GM19043 (cell line): ENCODE results near the gene NUP50.
"Not testable (repeated sequence)": the region's sequence is repeated elsewhere in the genome, so short reads cannot be mapped to it uniquely, and the experiment has no call there.

Source experiments
- ATAC-seq: cut with Tn5 transposase; IDR thresholded peaks from one replicate; pipeline ENCODE4 v1.9.1; 2021; ENCODE audit warnings: low read depth; ENCODE audit not compliant: unreplicated experiment

The NUP50 gene

DNA sequence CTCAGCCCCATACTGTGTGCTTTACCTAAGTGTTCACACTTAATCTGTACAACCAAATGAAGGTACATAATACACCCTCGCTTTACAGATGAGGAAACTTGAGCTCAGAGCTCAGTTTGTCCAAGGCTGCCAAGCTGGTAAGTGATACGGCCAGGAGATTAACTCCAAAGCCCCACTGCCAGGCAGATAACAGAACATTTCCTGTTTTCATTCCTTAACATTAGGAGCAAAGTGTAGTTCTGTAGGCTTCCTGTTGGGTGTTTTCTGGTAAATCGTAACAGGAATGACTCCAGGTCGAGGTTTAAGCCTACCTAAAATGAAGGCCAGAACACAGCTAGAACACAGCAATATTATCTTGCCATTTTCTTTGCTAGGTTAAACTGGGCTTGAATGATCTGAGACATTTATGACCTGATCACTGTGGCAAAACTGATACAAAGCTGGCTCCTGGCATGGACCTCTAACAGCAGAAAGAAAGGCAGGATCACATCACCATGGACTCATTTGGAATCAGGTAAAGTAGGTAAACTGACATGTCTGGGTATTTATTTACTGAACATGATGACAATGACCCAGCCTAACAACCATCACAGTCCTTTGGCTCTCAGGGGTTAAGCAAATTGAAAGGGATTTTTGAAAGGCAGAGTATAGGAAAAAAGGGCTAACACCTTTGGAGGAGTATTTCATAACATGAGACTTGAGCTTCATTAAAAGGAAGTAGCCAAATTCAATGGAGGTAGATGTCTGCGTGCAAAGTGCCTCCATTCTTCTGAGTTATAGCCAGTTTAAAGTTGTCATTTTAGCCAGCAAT is 3.9 kb upstream of the NUP50 start:
- ATAC-seq = no peak

DNA sequence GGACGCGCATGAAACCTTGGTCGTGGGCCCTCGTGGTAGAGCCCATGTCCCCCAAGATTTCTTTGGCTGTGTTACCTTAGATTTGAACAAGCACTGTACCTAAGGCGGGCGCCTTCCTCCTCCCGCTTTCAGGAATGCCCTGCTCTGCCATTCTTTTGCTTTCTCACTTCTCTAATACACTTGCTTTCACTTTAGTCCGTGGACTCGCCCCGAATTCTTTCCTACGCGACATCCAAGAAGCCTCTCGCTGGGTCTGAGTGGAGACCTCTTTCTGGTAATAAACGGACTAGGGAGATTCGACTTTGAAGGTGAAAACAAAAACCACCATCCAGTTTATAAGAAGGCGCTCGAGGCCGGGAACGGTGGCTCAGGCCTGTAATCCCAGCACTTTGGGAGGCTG is 1.2 kb upstream of the NUP50 start:
- no peak for ATAC-seq

- ATAC-seq = no peak
These were observed 650 bp upstream of the NUP50 start for GRCh38 chr22:45163099-45163450.

- no peak for ATAC-seq
These were observed 754 bp downstream of the NUP50 start for GRCh38 chr22:45164270-45165088.

- no peak for ATAC-seq
These were observed 3.2 kb downstream of the NUP50 start for GRCh38 chr22:45166932-45167331.

- no peak for ATAC-seq
These were observed 6.1 kb downstream of the NUP50 start for GRCh38 chr22:45169591-45170466.

- ATAC-seq = no peak
These were observed 8.1 kb downstream of the NUP50 start for GRCh38 chr22:45171830-45172229.

- ATAC-seq = no peak
These were observed 9.3 kb downstream of the NUP50 start for GRCh38 chr22:45172881-45173585.

DNA sequence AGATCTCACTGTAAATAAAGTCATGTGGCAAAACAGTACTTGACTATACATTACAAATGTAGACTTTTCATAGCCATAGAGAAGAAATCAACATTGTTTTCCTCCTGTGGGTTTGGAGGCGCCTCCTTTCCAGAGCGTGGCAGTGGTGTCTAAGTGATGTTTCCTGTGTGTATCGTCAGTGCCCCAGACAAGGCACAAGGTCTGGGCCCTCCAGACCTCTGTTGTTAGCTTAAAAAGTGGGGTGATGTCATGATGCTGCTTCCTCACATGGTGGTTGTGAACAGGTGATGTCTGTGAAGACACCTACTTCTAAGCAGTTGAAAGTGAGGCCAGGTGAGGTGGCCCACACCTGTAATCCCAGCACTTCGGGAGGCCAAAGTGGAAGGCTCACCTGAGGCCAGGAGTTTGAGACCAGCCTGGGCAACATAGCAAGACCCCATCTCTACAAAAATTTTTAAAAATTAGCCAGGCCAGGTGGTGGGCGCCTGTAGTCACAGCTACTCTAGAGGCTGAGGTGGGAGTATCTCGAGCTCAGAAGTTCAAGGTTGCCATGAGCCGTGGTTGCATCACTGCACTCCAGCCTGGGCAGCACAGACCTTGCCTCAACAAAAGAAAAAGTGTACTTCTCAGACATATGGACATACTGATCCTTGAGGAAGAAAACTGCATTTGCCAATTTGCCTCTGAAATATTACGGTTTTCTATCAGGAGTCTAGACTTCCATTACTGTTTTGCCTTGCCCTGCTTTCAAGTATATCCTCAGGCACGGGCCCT is 15.7 kb downstream of the NUP50 start:
- no peak for ATAC-seq

DNA sequence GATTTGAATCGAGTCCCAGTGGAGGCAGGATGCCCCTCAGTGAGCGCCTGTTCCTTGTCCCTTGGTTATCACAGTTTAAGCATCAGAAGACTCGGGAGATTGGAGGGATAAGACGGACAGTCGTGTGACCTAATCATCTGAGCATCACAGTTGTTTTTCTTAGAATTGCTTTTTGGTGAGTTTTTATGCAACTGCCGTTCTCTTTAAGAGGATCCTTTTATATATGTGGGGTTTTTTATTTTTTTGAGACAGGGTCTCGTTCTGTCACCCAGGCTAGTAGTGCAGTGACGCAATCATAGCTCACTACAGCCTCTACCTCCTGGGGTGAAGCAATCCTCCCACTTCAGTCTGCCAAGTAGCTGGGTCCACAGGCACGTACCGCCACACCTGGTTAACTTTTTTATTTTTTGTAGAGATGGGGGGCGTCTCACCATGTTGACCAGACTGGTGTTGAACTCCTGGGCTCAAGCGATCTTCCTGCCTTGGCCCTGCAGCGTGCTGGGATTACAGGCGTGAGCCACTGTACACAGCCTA is 16.5 kb downstream of the NUP50 start:
- no peak for ATAC-seq

DNA sequence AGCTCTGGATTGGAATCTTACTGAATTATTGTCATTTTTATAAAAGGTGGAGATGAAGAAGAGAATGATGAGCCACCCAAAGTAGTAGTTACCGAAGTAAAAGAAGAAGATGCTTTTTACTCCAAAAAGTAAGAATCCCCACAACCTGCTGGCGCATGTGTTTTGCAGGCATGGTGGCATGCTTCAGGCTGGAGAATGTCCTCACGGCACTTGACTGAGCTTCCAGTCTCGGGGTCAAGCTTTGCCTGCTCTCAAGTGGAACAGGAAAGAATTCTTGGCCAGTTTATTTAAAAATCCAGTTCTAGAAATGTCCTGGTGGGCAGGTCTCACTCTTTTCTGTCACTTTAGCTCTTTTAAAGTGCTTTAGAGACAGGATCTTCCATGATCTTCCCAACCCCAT is 17.5 kb downstream of the NUP50 start:
- no peak for ATAC-seq

DNA sequence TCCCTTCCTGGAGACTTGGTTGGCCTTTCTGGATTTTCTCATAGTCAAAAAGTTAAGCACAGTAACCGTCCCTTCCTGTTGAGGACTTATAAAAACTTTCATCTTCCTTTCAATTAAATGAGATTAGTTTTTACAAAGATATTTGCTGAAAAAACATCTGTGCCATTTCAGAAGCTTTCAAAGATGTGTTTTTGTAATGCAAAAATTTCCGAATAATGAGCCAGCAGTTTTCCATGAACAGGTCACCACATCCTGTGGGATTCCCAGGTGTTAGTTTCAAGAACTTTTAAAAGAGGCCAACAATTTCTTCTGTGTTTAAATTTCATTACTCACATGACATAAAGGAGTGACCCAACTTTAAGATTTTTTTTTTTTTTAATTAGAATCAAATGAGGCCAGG is 18.0 kb downstream of the NUP50 start:
- ATAC-seq = no peak

- ATAC-seq = no peak
These were observed 20.2 kb downstream of the NUP50 start for GRCh38 chr22:45183974-45184373.

- no peak for ATAC-seq
These were observed 22.2 kb downstream of the NUP50 start for GRCh38 chr22:45185718-45186514.

GRCh38 chr22:45187891-45188290 is 24.2 kb downstream of the NUP50 start:
- no peak for ATAC-seq

GRCh38 chr22:45188779-45189178 is 25.1 kb downstream of the NUP50 start:
- no peak for ATAC-seq

GRCh38 chr22:45190202-45190872 is 26.6 kb downstream of the NUP50 start:
- ATAC-seq = no peak

GRCh38 chr22:45191746-45192145 is 28.0 kb downstream of the NUP50 start:
- not testable (repeated sequence) for ATAC-seq
